T-helper 9 cell (primary cell): Measurements from ENCODE around the gene IL26.
"Not testable (repeated sequence)": the region's sequence is repeated elsewhere in the genome, so short reads cannot be mapped to it uniquely, and the experiment has no call there.

Experiments used
- DNase-seq: peaks from one replicate; pipeline ENCODE4 v3.0.0-alpha.2; 2020

The IL26 gene

GRCh38 chr12:68239309-68239982 lies 13.8 kb upstream of the IL26 start:
- no peak for DNase-seq

- no peak for DNase-seq
These were observed 12.0 kb upstream of the IL26 start for GRCh38 chr12:68237619-68238018.

GRCh38 chr12:68237078-68237477 lies 11.5 kb upstream of the IL26 start:
- DNase-seq: no peak

GRCh38 chr12:68236421-68237059 lies 10.9 kb upstream of the IL26 start:
- DNase-seq: no peak

- no peak for DNase-seq
These were observed 10.0 kb upstream of the IL26 start for GRCh38 chr12:68235576-68235975.

DNA sequence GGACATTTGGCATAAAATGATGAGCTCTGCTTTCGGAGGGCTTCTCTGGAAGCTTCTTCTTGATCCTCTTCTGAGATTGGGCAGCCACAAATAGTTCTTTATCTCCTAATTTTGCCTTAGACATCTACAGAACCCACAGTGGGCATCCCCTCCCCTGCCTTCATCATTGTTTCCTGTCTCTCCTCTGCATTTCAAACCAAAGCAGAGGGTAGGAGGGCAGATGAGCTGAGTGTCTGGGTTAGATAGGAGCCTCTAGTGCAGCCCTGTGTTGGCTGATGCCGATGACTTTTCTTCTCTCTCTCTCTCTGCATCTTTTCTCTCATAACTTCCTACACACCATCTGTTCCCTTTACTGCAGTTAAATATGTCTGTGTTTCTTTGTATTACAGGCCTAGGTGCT lies 8.5 kb upstream of the IL26 start:
- no peak for DNase-seq

DNA sequence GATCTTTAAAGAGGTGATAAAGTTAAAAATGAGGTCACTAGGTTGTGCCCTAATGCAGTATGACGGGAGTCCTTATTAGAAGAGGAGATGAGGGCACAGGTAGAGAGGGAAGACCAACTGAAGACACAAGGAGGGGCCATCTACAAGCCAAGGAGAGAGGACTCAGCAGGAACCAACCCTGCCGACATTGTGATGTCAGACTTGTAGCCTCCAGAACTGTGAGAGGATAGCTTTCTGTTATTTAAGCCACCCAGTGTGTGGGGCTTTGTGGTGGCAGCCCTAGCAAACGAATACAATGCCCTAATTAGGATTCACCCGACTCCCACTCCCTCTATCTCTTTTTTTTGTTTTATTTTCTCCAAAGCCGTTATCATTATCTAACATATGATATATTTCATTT lies 7.9 kb upstream of the IL26 start:
- DNase-seq: no peak

DNA sequence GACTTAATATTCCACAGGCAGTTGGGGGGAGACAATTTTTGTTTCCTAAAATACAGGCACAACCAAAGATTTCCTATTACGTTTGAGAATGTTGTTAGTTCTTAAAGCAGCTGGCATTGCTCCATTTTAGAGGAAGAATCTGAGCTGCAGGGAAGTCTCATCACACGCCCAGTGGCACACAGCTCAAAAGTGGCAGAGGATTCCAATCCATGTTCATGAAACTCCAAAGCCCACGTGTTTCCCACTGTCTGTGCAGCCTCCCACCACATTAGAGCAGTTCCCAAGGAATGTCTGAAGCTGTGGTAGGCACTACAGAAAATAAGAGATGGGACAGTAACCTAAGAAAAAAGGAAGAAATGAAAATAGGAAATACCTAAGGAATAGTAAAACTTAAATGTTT lies 6.1 kb upstream of the IL26 start:
- no peak for DNase-seq

DNA sequence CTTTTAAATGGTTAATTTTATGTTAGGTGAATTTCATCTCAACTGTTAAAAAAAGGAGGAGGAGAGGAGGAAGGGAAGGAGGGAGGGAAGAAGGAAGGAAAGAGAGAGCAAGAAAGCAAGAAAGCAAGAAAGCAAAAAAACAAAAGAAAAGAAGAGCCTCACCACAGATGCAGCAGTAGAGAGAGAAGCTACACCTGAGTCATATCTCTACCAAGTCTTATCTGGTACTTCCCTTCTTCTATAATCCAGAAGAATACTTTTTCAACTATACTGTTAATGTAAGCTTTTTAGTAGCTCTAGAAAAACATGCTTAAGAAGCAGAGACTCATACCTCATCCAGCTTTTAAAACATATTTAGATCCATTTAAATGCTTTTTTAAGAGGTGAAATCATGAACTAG lies 5.6 kb upstream of the IL26 start:
- no peak for DNase-seq

GRCh38 chr12:68229956-68230355 lies 4.3 kb upstream of the IL26 start:
- DNase-seq: no peak

GRCh38 chr12:68227356-68227755 lies 1.7 kb upstream of the IL26 start:
- DNase-seq: no peak

- no peak for DNase-seq
These were observed 861 bp downstream of the IL26 start for GRCh38 chr12:68224613-68225285.

DNA sequence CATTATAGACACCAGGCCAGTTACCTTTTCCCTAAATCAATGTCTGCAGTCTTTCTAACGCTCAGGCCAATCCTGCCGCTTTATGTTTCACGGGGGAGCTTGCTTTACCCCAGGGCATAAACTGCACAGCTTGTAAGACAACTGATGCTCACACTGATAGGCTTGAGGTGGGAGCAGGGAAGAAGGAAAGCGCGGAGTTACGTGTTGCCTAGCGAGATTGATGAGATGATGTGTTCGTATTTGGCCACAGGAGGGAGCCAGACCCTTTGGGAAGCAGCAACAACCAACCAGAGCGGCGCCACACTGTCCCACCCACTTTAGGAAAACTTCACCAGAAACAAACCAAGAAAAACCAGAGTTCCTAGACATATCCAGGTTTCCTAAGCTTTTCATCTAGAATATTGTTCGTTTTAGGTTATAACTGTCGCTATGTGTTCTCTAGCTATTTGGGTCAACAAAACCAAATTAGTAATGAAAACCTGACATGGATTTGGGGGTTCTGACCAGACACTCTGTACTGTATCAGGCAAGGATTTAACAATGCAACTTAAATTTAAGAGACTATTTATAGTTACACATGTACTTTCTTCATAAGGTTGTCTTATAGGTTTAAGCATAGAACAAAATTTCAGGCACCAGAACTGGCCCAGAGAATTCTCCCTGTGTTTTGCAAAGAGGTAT lies 2.4 kb downstream of the IL26 start:
- peak; percentile 49 for DNase-seq

GRCh38 chr12:68222326-68222725 lies 3.3 kb downstream of the IL26 start:
- DNase-seq: no peak

DNA sequence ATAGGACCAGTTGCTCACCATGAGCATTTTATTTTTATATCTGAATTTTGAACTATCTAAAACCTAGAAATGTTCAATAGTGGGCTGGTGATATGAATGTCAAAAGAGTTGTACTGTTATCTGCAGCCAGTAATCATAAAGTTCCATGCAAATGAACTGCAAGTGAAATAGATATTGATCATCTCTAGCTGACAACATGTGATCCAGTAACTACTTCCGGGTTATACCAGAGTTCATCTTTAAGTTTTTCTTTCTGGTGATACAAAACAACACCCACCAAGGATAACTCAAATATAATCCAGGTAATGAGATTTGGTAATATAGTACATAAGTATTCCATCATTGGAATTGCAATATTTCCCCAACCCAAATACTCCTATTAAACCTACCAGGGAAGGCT lies 4.1 kb downstream of the IL26 start:
- DNase-seq: no peak

DNA sequence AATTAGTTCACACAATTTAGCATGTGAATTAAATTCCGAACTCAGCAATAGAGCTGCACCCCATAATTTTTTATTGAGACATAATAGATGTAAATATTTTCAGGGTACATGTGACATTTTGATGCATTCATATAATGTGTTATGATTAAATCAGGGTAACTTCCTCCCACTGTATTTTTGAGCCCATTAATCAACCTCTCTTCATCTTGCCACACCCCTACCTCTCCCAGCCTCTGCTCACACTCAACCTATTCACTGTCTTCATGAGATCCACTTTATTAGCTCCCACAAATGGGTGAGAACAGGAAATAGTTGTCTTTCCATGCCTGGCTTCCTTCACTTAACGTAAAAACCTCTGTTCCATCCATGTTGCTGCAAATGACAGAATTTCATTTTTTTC lies 14.7 kb downstream of the IL26 start:
- DNase-seq: no peak

DNA sequence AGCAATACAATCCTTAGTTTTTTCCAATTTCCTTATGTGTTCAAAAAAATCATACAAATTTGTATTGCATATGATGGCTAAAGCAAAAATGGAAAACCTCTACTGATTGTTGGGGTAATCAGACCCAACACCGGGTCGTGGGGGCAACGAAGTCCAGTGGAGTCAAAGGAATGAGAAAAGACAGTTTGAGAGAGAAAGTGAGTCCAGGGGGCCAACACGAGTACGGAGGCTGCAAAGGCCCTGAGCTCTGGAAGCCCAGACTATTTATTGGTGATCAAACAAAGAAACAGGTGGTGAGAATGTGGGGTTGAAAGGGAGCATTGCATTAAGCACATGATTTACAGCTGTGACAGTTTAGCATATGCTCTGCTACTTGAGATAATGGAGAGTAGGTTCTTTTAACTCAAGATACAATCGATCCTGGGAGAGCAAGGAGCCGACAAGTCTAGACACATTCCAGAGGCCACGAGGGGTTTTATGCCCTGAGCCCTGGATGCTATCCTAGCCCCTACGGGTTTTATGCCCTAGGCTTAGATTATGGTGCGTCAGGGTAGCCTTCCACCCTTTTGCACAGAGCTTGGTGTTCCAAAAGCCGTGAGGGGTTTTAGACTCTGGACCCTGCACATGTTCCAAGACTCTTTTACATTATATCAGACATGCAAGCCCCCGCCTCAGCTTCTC lies 16.4 kb downstream of the IL26 start:
- DNase-seq: not testable (repeated sequence)

DNA sequence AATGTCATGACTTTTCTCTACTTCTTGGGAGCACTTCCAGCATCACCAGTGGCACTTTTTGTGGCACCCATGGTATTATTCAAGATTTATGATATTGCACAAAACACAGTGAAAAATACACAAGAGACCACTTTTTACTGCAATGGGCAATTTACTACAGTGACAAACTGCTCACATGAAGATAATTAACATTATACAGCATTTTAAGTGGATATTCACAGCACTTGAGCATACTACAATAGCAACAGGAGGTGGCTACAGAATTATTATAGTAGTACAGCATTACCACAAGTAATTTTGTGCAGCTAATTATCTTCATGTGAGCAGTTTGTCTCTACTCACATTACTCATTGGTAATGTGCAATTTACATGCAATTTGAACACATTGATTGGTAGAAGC lies 18.3 kb downstream of the IL26 start:
- no peak for DNase-seq

DNA sequence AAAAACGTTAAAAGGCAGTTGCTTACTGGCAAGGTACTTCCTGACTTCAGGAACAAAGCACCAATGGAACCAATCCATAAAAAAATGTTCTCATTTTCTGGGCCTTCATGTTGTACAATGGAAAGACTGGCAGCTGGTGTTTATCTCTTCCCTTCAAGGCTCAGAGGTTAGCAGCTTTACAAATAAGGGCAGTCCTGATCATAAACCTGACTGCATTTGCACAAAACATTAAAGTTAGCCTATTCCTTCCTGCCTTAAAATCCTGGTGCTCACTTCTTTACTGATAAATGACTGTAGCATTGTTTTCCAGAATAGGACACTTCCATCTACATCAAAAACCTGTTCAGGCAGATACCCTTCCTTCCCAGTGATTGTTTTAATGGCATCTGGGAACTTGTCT lies 19.2 kb downstream of the IL26 start:
- no peak for DNase-seq

DNA sequence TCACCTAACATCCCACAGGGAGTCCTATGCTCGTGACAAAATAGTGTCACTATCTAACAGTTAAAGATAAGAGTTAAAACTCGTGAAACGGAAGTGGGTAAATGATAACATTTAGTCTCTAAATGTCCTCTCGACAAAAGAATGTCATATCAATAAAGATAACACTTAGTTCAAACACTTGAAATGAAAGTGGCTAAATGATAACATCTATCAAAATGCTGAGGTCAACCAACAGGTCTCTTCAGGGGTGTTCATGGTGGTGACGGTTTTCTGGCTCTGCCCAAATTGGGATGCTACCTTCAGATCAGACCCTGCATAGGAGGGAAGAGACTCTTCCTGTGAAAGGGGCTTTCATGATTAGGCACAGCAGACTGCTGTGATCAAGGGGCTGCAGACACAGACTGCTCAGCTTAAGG lies 22.1 kb downstream of the IL26 start:
- no peak for DNase-seq

- no peak for DNase-seq
These were observed 24.8 kb downstream of the IL26 start for GRCh38 chr12:68200854-68201253.

DNA sequence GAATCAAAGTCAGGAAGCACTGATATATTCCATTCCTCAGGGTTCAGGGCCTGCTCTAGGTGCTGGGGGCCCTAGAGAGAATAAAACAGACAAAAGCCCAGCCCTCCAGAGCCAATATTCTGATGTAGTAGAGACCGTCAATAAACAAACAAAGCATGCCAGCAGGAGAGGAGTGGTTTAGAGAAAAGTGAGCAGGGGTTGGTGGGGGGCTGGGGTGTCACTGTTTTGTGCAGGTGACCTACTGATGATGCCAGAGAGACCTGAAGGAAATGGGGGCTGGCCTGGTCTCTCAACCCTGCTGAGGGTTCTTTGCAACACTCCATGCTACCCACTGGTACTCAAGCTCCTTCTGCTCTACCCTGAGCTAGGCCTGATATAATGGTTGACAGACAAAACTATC lies 26.5 kb downstream of the IL26 start:
- no peak for DNase-seq

DNA sequence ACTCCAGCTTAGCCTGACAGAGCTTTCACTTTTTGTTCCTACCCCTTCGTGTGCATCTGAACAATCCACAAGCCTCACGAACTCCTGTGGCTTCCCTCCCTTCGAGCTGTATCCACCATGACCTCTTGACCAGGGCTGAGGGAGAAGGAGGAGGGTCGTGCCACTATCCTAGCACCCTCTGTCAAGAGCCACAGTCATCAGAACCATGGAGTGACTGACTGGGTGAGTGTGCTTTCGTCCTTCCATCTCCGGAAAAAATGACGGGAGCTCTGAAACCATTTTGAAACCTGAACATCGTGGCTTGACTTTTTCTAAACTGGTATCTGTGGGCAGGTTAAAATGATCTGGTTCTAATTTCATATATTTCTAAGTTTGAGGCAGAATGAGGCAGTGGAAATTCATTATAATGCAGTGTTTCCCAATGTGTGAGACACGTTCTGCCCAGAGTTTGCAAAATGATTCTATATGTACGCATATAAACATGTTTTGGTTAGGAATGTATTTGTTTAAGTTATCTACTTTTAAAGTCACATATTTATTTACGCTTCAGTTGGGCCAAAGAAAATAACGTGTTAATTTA lies 27.0 kb downstream of the IL26 start:
- no peak for DNase-seq
